ENCODE results near the gene FAM162A. TPM values are rescaled to one million over a fixed set of nuclear protein-coding genes. Genes with fewer than 3 reads are reported as not detected.
A peak's percentile ranks its signal among the peaks of the same experiment; 100 is the strongest.

The FAM162A gene
- total RNA-seq, 1 donor from 2014 or later, result 14.7 TPM

DNA sequence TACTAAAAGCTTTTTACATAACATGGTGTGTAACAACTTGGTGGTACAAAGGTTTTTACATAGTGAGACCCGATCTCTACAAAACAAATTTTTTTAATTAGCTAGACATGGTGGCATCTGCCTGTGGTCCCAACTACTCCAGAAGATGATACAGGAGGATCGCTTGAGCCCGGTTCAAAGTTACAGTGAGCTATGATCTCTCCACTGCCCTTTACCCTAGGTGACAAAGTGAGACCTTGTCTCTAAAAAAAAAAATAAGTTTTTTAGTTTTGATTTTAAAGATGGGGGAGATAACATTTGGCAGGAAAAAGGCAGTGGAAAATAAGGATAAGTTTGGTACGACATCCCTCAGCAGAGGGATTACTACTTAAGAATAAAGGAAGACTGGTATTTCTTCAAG is 5.9 kb downstream of the FAM162A start:
- TF ChIP-seq, protein P1, sequence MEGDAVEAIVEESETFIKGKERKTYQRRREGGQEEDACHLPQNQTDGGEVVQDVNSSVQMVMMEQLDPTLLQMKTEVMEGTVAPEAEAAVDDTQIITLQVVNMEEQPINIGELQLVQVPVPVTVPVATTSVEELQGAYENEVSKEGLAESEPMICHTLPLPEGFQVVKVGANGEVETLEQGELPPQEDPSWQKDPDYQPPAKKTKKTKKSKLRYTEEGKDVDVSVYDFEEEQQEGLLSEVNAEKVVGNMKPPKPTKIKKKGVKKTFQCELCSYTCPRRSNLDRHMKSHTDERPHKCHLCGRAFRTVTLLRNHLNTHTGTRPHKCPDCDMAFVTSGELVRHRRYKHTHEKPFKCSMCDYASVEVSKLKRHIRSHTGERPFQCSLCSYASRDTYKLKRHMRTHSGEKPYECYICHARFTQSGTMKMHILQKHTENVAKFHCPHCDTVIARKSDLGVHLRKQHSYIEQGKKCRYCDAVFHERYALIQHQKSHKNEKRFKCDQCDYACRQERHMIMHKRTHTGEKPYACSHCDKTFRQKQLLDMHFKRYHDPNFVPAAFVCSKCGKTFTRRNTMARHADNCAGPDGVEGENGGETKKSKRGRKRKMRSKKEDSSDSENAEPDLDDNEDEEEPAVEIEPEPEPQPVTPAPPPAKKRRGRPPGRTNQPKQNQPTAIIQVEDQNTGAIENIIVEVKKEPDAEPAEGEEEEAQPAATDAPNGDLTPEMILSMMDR (IDR thresholded peaks at IDR 0.05; ENCODE audit: insufficient read depth, low read length, severe bottlenecking), result no peak
- peaks cover 2% of the 10 kb centered on the region for H3K36me3 ChIP-seq (ENCODE audit: control insufficient read depth, insufficient read depth, low read length)
- no peaks in the 10 kb centered on the region for H3K27me3 ChIP-seq (ENCODE audit: control insufficient read depth, insufficient read depth, low read length)
- no peak for FAIRE-seq
- no peak overlapping the region for H3K4me3 ChIP-seq (ENCODE audit: low read depth, low read length)
- DNase-seq (ENCODE audit: low read depth), result no peak

- no peaks in the 10 kb centered on the region for H3K27me3 ChIP-seq (ENCODE audit: control insufficient read depth, insufficient read depth, low read length)
- TF ChIP-seq, protein P1 (IDR thresholded peaks at IDR 0.05; ENCODE audit: insufficient read depth, low read length, severe bottlenecking), result no peak
- peaks cover 2% of the 10 kb centered on the region for H3K36me3 ChIP-seq (ENCODE audit: control insufficient read depth, insufficient read depth, low read length)
- no peak for FAIRE-seq
- H3K4me3 ChIP-seq (ENCODE audit: low read depth, low read length), result no peak overlapping the region
- no peak for DNase-seq (ENCODE audit: low read depth)
Observed at GRCh38 chr3:122390665-122391064, 6.7 kb downstream of the FAM162A start.

- TF ChIP-seq, protein P1 (IDR thresholded peaks at IDR 0.05; ENCODE audit: insufficient read depth, low read length, severe bottlenecking), result no peak
- Histone ChIP-seq H3K4me3 (ENCODE audit: low read depth, low read length) (no peak overlapping the region), H3K27me3 (ENCODE audit: control insufficient read depth, insufficient read depth, low read length) (no peaks in the 10 kb centered on the region), H3K36me3 (ENCODE audit: control insufficient read depth, insufficient read depth, low read length) (no peaks in the 10 kb centered on the region)
- no peak for FAIRE-seq
- DNase-seq (ENCODE audit: low read depth), result no peak
Observed at GRCh38 chr3:122391681-122392446, 7.9 kb downstream of the FAM162A start.

DNA sequence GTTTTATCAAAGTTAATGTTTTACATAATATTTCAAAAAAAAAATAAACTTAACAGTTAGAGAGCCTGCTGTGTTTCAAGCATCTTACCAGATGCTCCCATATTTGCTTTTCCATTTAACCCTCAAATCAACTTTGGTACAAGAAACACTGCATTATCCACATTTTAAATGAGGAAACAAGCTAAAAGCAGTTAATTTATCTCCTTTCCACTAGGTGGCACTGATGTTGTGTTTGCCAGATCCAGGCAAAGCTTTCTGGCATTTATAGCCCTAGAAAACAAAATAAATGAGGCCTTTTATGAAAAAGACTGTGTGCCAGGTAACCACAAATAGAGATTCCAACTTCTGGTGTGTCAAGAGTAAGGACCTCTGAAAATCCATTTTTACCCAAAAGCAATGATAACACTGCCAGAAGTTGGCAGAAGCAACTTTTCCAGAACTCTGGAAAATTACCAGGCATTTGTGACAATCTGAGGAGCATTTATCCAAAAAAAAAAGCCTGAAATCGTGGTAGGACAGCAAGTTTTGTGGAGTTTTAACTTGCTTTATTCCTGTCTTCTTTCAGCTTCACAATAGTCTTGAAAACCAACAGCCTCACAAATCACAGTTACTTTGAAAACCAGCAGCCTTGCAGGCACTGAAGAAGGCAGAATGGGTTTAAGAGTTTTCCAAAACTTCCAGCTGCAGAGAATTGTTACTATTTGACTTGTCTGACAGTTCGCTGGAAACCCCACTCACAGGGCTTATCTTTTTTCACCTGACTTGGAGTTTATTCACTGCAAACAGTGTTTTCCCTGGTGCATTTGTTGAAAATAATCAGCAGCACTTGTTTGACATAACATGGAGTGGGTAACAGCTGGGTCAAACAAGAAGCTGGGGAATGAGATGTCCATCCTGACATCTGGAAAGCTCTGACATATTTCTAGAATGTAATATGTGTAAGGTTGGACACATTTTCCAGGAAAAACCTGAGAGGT is 9.2 kb downstream of the FAM162A start:
- Histone ChIP-seq H3K27me3 (ENCODE audit: control insufficient read depth, insufficient read depth, low read length) (no peaks in the 10 kb centered on the region), H3K36me3 (ENCODE audit: control insufficient read depth, insufficient read depth, low read length) (no peaks in the 10 kb centered on the region), H3K4me3 (ENCODE audit: low read depth, low read length) (no peak overlapping the region)
- DNase-seq (ENCODE audit: low read depth) (peak; percentile 57), FAIRE-seq (no peak)
- TF ChIP-seq, protein P1 (IDR thresholded peaks at IDR 0.05; ENCODE audit: insufficient read depth, low read length, severe bottlenecking), result peak; percentile 64

DNA sequence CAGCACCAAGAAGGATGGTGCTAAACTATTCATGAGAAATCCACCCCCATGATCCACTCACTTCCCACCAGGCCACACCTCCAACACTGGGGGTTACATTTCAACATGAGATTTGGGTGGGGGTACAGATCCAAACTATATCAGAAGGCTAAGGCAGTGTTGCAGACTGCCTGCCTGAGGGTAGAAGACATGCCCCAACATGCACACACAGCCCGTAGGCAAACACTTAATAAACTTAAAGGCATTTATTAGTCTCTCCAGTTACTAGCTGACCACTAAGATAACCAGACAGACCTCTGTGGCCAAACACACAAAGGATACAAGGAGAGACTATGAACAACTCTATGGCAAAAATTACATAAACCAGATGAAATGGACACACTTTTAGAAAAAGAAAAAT is 10.2 kb downstream of the FAM162A start:
- no peak overlapping the region for H3K4me3 ChIP-seq (ENCODE audit: low read depth, low read length)
- TF ChIP-seq, protein P1 (IDR thresholded peaks at IDR 0.05; ENCODE audit: insufficient read depth, low read length, severe bottlenecking), result no peak
- H3K36me3 ChIP-seq (ENCODE audit: control insufficient read depth, insufficient read depth, low read length), result no peaks in the 10 kb centered on the region
- H3K27me3 ChIP-seq (ENCODE audit: control insufficient read depth, insufficient read depth, low read length), result no peaks in the 10 kb centered on the region
- FAIRE-seq (no peak), DNase-seq (ENCODE audit: low read depth) (peak; percentile 52)
